Stimulated activated CD8-positive, alpha-beta memory T cell treated with anti-CD3 and anti-CD28 coated beads, Interleukin-7, amount 100 ng/mL, for 1 hour (primary cell): ENCODE measurements around the gene PLA2G2F.

Experiments
- DNase-seq, 2 donors: peaks; one replicate each; pipeline ENCODE4 v3.0.0-alpha.2; 2020; ENCODE audit warnings: low read depth in 2 of 2

Gene PLA2G2F

GRCh38 chr1:20168564-20169491 lies 29.7 kb downstream of the PLA2G2F start:
- DNase-seq: no peak

- DNase-seq: no peak
These were observed 30.8 kb downstream of the PLA2G2F start for GRCh38 chr1:20169932-20170331.

- no peak for DNase-seq
These were observed 33.0 kb downstream of the PLA2G2F start for GRCh38 chr1:20172033-20172590.

- DNase-seq: no peak
These were observed 36.0 kb downstream of the PLA2G2F start for GRCh38 chr1:20174937-20175666.

- no peak for DNase-seq
These were observed 39.7 kb downstream of the PLA2G2F start for GRCh38 chr1:20178634-20179370.

- DNase-seq: no peak
These were observed 40.4 kb downstream of the PLA2G2F start for GRCh38 chr1:20179371-20180128.

- DNase-seq: no peak
These were observed 41.2 kb downstream of the PLA2G2F start for GRCh38 chr1:20180129-20180843.

GRCh38 chr1:20180844-20181207 lies 41.7 kb downstream of the PLA2G2F start:
- DNase-seq: no peak

- DNase-seq: no peak
These were observed 43.3 kb downstream of the PLA2G2F start for GRCh38 chr1:20182415-20182814.

- no peak for DNase-seq
These were observed 43.9 kb downstream of the PLA2G2F start for GRCh38 chr1:20183035-20183434.

GRCh38 chr1:20183616-20184271 lies 44.6 kb downstream of the PLA2G2F start:
- DNase-seq: no peak

GRCh38 chr1:20184481-20184900 lies 45.4 kb downstream of the PLA2G2F start:
- DNase-seq: no peak

- DNase-seq: peak in 1 of 2 donors; percentile 25
These were observed 46.1 kb downstream of the PLA2G2F start for GRCh38 chr1:20184997-20185833.

GRCh38 chr1:20185834-20186782 lies 47.0 kb downstream of the PLA2G2F start, which contains the start of the genes PLA2G2C and UBXN10:
Gene PLA2G2C, minus strand, starts transcription at chr1:20186518. Its CDS starts 9,155 bp downstream, at chr1:20177363.
Gene UBXN10, plus strand, starts transcription at chr1:20186096. Its CDS starts 4,466 bp downstream, at chr1:20190562.
- DNase-seq: no peak

GRCh38 chr1:20187103-20187812 lies 48.1 kb downstream of the PLA2G2F start:
- DNase-seq: no peak

- no peak for DNase-seq
These were observed 48.8 kb downstream of the PLA2G2F start for GRCh38 chr1:20187813-20188454.

- no peak for DNase-seq
These were observed 49.3 kb downstream of the PLA2G2F start for GRCh38 chr1:20188455-20188817.
